Measurements from ENCODE around the gene HIGD2A. TPM values are rescaled to one million over a fixed set of nuclear protein-coding genes. Genes with fewer than 3 reads are reported as not detected.

HIGD2A gene
- polyA plus RNA-seq, 1 of the 3 experiments (the other 2 are of a cell fraction): 211 TPM

DNA sequence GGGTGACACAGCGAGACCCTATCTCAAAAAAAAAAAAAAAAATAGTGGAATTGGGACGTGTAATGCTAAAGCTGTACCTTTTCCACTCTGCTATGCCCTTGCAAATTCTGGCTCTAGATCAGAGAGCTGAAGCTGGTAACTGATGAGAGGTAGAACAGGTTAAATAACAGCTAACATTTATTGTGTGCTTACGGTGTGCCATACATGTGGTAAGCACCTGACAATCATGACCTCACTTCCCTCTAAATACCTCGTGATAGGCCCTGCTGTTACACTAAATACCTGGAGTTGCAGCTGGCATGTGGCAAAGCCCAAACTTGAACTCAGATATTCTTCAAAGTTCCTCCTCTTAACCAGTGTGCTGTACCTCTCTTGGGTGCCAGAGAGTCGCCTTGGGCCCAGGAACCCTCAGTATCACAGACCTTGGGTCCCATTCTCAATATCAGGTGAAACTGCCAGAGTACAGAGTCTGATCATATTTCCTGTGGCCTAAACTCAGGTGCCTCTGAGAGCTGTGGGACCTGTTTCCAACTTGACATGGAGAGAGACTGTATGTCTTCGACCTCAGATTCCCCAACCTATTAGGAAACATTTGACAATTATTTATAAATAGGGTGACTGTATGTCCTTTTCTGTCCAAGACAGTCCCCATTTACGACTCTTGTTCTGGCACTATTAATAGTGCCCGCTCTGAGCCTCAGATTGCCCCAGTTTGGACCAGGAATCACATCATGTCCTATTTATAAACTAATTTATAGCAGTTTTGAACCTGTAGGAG lies 18.4 kb upstream of the HIGD2A start:
- DNase-seq: no peak
- Histone ChIP-seq H3K79me2 (ENCODE audit: insufficient read depth) (no peaks in the 10 kb centered on the region), H3F3A (replicated peaks; ENCODE audit: insufficient read depth) (no peaks in the 10 kb centered on the region), H3K27me3 (ENCODE audit: insufficient read depth) (no peaks in the 10 kb centered on the region), H3K9me2 (no peaks in the 10 kb centered on the region), H3K4me2 (no peak overlapping the region), H4K20me1 (ENCODE audit: insufficient read depth) (no peaks in the 10 kb centered on the region), H3K9ac (no peak overlapping the region), H3K36me3 (replicated peaks in 1 of 2; ENCODE audit: control insufficient read depth in 1 of 2, insufficient read depth in 2 of 2, low read length in 1 of 2) (peaks cover 4 to 25% of the 10 kb centered on the region in 2 experiments), H3K9me3 (no peaks in the 10 kb centered on the region), H3K27ac (ENCODE audit: low read depth in 2 of 2, low read length in 1 of 2) (no peak overlapping the region), H2AFZ (ENCODE audit: low read depth) (no peak overlapping the region), H3K4me3 (ENCODE audit: low read depth in 2 of 2, low read length in 1 of 2) (no peak overlapping the region), H3K4me1 (ENCODE audit: control insufficient read depth in 1 of 2, insufficient read depth in 2 of 2, low read depth in 1 of 2, low read length in 1 of 2) (peaks cover 0 to 6% of the 10 kb centered on the region in 2 experiments; a peak in 1 of 4 replicates)
- POLR2A ChIA-PET: interaction anchor here (0.6 kb wide), 1 partner anchor 9 kb away, joined by 3 read pairs; no protein-coding TSS in a partner anchor
- WGBS (ENCODE audit: low lambda C conversion rate): 86% methylated on average over 8 of the region's 8 CpGs
- CTCF ChIA-PET: no interaction called here
- TF ChIP-seq SMC3 (IDR thresholded peaks at IDR 0.05; ENCODE audit: low read depth, low read length): no peak
- TF ChIP-seq GATA2 (CRISPR knock-in tag; IDR thresholded peaks at IDR 0.05): no peak
- no peak for TF ChIP-seq FOXM1 (IDR thresholded peaks at IDR 0.05; ENCODE audit: low read depth)
- TF ChIP-seq EP300 (IDR thresholded peaks at IDR 0.05; ENCODE audit: borderline replicate concordance in 1 of 2, low read depth in 1 of 2, low read length in 1 of 2): no peak
- no peak for TF ChIP-seq TAF1 (IDR thresholded peaks at IDR 0.05; ENCODE audit: borderline replicate concordance, low read depth, low read length)
- no peak for TF ChIP-seq GABPA (IDR thresholded peaks at IDR 0.05; ENCODE audit: low read depth)
- no peak for TF ChIP-seq NRF1 (IDR thresholded peaks at IDR 0.05; ENCODE audit: low read depth, low read length)
- TF ChIP-seq USF2 (IDR thresholded peaks at IDR 0.05; ENCODE audit: borderline replicate concordance, low read depth, low read length): no peak
- TF ChIP-seq, protein P1, sequence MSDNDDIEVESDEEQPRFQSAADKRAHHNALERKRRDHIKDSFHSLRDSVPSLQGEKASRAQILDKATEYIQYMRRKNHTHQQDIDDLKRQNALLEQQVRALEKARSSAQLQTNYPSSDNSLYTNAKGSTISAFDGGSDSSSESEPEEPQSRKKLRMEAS (IDR thresholded peaks at IDR 0.05; ENCODE audit: low read depth): no peak
- no peak for TF ChIP-seq RFX5 (IDR thresholded peaks at IDR 0.05; ENCODE audit: low read length)
- TF ChIP-seq POLR2AphosphoS5 (IDR thresholded peaks at IDR 0.05; ENCODE audit: low read depth, low read length): no peak
- no peak for TF ChIP-seq ELF1 (IDR thresholded peaks at IDR 0.05)

GRCh38 chr5:176371621-176372539 lies 16.7 kb upstream of the HIGD2A start:
- no peaks in the 10 kb centered on the region for H3K9me3 ChIP-seq
- POLR2A ChIA-PET: interaction anchor here (2.1 kb wide), 1 partner anchor 10 kb away, joined by 7 read pairs; the partner anchor contains the start of gene KIAA1191
- H3K27ac ChIP-seq (ENCODE audit: low read depth in 2 of 2, low read length in 1 of 2): no peak overlapping the region
- TF ChIP-seq FOSL2 (IDR thresholded peaks at IDR 0.05; ENCODE audit: borderline replicate concordance, low read depth) (no peak), GATA2 (CRISPR knock-in tag; IDR thresholded peaks at IDR 0.05) (no peak), RAD21 (IDR thresholded peaks at IDR 0.05; ENCODE audit: low read length) (no peak), EP300 (IDR thresholded peaks at IDR 0.05; ENCODE audit: borderline replicate concordance in 1 of 2, low read depth in 1 of 2, low read length in 1 of 2) (no peak)
- no peaks in the 10 kb centered on the region for H3K4me1 ChIP-seq (ENCODE audit: control insufficient read depth in 1 of 2, insufficient read depth in 2 of 2, low read depth in 1 of 2, low read length in 1 of 2)
- DNase-seq: no peak
- no peak overlapping the region for H3K9ac ChIP-seq
- CTCF ChIA-PET: interaction anchor here (0.9 kb wide), 1 partner anchor 642 kb away, joined by 3 read pairs; no protein-coding TSS in a partner anchor
- no peaks in the 10 kb centered on the region for H3K9me2 ChIP-seq
- H3K79me2 ChIP-seq (ENCODE audit: insufficient read depth): no peaks in the 10 kb centered on the region
- H3K36me3 ChIP-seq (replicated peaks in 1 of 2; ENCODE audit: control insufficient read depth in 1 of 2, insufficient read depth in 2 of 2, low read length in 1 of 2): peaks cover 4 to 25% of the 10 kb centered on the region in 2 experiments
- no peak overlapping the region for H3K4me3 ChIP-seq (ENCODE audit: low read depth in 2 of 2, low read length in 1 of 2)
- H4K20me1 ChIP-seq (ENCODE audit: insufficient read depth): no peaks in the 10 kb centered on the region
- H3K4me2 ChIP-seq: no peak overlapping the region
- no peaks in the 10 kb centered on the region for H3F3A ChIP-seq (replicated peaks; ENCODE audit: insufficient read depth)
- 94% methylated on average over 13 of the region's 13 CpGs for WGBS (ENCODE audit: low lambda C conversion rate)
- H2AFZ ChIP-seq (ENCODE audit: low read depth): no peak overlapping the region
- H3K27me3 ChIP-seq (ENCODE audit: insufficient read depth): no peaks in the 10 kb centered on the region

Measured in SK-N-SH (cell line).